ENCODE measurements around the gene ITPR1.

The ITPR1 gene

DNA sequence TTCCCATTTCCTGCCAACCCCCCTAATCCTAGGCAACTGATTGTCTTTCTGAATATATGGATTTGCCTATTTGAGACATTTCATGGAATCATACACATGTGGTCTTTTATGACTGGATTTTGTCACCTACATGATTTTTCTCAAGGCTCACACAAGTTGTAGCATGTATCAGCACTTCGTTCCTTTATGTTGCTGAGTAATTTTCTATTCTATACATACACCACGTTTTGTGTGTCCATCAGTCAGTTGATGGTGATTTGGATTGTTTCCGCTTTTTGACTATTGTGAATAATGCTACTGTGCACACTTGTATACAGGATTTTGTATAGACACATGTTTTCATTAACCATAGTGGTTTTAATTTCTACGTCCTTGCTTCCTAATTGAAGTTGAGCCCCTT is 203.1 kb downstream of the ITPR1 start:
- TF ChIP-seq, protein P1, sequence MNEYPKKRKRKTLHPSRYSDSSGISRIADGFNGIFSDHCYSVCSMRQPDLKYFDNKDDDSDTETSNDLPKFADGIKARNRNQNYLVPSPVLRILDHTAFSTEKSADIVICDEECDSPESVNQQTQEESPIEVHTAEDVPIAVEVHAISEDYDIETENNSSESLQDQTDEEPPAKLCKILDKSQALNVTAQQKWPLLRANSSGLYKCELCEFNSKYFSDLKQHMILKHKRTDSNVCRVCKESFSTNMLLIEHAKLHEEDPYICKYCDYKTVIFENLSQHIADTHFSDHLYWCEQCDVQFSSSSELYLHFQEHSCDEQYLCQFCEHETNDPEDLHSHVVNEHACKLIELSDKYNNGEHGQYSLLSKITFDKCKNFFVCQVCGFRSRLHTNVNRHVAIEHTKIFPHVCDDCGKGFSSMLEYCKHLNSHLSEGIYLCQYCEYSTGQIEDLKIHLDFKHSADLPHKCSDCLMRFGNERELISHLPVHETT (tag by site-specific recombination; IDR thresholded peaks at IDR 0.05), result no peak
- TF ChIP-seq TRIM28 (IDR thresholded peaks at IDR 0.05; ENCODE audit: borderline replicate concordance, low read length) (no peak), ZNF561 (tag by site-specific recombination; IDR thresholded peaks at IDR 0.05; ENCODE audit: borderline replicate concordance) (no peak), ZNF623 (tag by site-specific recombination; IDR thresholded peaks at IDR 0.05) (no peak), ZNF175 (tag by site-specific recombination; IDR thresholded peaks at IDR 0.05) (no peak), ZNF791 (tag by site-specific recombination; IDR thresholded peaks at IDR 0.05) (no peak)
- TF ChIP-seq, protein P2, sequence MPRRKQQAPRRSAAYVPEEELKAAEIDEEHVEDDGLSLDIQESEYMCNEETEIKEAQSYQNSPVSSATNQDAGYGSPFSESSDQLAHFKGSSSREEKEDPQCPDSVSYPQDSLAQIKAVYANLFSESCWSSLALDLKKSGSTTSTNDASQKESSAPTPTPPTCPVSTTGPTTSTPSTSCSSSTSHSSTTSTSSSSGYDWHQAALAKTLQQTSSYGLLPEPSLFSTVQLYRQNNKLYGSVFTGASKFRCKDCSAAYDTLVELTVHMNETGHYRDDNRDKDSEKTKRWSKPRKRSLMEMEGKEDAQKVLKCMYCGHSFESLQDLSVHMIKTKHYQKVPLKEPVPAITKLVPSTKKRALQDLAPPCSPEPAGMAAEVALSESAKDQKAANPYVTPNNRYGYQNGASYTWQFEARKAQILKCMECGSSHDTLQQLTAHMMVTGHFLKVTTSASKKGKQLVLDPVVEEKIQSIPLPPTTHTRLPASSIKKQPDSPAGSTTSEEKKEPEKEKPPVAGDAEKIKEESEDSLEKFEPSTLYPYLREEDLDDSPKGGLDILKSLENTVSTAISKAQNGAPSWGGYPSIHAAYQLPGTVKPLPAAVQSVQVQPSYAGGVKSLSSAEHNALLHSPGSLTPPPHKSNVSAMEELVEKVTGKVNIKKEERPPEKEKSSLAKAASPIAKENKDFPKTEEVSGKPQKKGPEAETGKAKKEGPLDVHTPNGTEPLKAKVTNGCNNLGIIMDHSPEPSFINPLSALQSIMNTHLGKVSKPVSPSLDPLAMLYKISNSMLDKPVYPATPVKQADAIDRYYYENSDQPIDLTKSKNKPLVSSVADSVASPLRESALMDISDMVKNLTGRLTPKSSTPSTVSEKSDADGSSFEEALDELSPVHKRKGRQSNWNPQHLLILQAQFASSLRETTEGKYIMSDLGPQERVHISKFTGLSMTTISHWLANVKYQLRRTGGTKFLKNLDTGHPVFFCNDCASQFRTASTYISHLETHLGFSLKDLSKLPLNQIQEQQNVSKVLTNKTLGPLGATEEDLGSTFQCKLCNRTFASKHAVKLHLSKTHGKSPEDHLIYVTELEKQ (tag by site-specific recombination; IDR thresholded peaks at IDR 0.05; ENCODE audit: borderline replicate concordance), result no peak
- TF ChIP-seq, protein P3, sequence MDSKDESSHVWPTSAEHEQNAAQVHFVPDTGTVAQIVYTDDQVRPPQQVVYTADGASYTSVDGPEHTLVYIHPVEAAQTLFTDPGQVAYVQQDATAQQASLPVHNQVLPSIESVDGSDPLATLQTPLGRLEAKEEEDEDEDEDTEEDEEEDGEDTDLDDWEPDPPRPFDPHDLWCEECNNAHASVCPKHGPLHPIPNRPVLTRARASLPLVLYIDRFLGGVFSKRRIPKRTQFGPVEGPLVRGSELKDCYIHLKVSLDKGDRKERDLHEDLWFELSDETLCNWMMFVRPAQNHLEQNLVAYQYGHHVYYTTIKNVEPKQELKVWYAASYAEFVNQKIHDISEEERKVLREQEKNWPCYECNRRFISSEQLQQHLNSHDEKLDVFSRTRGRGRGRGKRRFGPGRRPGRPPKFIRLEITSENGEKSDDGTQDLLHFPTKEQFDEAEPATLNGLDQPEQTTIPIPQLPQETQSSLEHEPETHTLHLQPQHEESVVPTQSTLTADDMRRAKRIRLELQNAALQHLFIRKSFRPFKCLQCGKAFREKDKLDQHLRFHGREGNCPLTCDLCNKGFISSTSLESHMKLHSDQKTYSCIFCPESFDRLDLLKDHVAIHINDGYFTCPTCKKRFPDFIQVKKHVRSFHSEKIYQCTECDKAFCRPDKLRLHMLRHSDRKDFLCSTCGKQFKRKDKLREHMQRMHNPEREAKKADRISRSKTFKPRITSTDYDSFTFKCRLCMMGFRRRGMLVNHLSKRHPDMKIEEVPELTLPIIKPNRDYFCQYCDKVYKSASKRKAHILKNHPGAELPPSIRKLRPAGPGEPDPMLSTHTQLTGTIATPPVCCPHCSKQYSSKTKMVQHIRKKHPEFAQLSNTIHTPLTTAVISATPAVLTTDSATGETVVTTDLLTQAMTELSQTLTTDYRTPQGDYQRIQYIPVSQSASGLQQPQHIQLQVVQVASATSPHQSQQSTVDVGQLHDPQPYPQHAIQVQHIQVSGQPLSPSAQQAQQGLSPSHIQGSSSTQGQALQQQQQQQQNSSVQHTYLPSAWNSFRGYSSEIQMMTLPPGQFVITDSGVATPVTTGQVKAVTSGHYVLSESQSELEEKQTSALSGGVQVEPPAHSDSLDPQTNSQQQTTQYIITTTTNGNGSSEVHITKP (tag by site-specific recombination; IDR thresholded peaks at IDR 0.05), result no peak
- no peak overlapping the region for H3K27ac ChIP-seq (ENCODE audit: extremely low read depth, low read depth, low read length)
- no peaks in the 10 kb centered on the region for H3K9me3 ChIP-seq (ENCODE audit: control insufficient read depth, insufficient read depth, low read depth, low read length)
- H3K4me1 ChIP-seq (ENCODE audit: control insufficient read depth, insufficient read depth, low read length), result no peaks in the 10 kb centered on the region
- CTCF ChIA-PET, result interaction anchor here (1.8 kb wide), 1 partner anchor 15 kb away, joined by 6 read pairs; no protein-coding TSS in a partner anchor
- POLR2A ChIA-PET, result no interaction called here
- no peak overlapping the region for H3K4me3 ChIP-seq (ENCODE audit: low read depth, low read length)
- peaks cover 0 to 22% of the 10 kb centered on the region in 2 experiments; a peak in 1 of 3 replicates for H3K36me3 ChIP-seq (ENCODE audit: control insufficient read depth in 2 of 2, insufficient read depth in 1 of 2, low read length in 2 of 2)

DNA sequence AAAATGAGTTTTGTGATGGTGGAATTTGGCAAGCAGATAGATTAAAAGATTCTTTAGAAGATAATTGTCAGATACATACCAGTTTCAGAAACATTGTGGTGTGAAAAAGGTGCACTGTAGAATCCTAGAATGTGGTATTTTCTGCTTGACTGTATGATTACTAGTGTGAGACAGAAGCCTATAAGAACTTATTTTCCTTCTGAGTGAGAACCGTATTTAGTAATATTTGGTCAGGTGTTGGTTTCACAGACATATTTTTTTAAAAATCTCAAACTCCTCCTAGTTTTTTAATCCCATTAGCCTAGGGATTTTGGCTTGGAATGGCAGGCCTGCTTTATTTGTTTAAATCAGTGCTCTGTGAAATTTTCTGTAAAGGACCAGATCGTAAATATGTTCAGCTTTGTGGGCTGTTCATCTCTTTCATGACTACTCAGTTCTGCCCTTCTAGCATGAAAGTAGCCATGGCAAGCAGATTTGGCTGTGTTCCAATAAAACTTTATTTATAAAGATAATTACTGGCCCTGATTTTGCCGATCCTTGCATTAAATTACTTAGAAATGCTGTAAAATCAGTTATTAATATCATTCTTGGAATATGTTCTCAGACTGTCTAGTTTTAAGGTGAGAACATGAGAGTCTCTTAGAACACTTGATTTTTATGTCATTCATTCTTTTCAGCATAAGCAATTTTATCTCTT is 205.1 kb downstream of the ITPR1 start:
- ChIA-PET POLR2A (no interaction called here), CTCF (no interaction called here)
- Histone ChIP-seq H3K9me3 (ENCODE audit: control insufficient read depth, insufficient read depth, low read depth, low read length) (no peaks in the 10 kb centered on the region), H3K4me3 (ENCODE audit: low read depth, low read length) (no peak overlapping the region), H3K27ac (ENCODE audit: extremely low read depth, low read depth, low read length) (no peak overlapping the region), H3K4me1 (ENCODE audit: control insufficient read depth, insufficient read depth, low read length) (no peaks in the 10 kb centered on the region), H3K36me3 (ENCODE audit: control insufficient read depth in 2 of 2, insufficient read depth in 1 of 2, low read length in 2 of 2) (peaks cover 0 to 31% of the 10 kb centered on the region in 2 experiments; a peak in 1 of 3 replicates)
- TF ChIP-seq ZNF623 (tag by site-specific recombination; IDR thresholded peaks at IDR 0.05), result no peak
- TF ChIP-seq, protein P4, sequence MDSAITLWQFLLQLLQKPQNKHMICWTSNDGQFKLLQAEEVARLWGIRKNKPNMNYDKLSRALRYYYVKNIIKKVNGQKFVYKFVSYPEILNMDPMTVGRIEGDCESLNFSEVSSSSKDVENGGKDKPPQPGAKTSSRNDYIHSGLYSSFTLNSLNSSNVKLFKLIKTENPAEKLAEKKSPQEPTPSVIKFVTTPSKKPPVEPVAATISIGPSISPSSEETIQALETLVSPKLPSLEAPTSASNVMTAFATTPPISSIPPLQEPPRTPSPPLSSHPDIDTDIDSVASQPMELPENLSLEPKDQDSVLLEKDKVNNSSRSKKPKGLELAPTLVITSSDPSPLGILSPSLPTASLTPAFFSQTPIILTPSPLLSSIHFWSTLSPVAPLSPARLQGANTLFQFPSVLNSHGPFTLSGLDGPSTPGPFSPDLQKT (IDR thresholded peaks at IDR 0.05; ENCODE audit: borderline replicate concordance, low read depth, low read length), result no peak
- TF ChIP-seq ZFP3 (tag by site-specific recombination; IDR thresholded peaks at IDR 0.05; ENCODE audit: low read depth), result no peak
- no peak for TF ChIP-seq EGR2 (tag by site-specific recombination; IDR thresholded peaks at IDR 0.05; ENCODE audit: low read depth)
- TF ChIP-seq KLF16 (tag by site-specific recombination; IDR thresholded peaks at IDR 0.05), result no peak
- TF ChIP-seq ZNF184 (tag by site-specific recombination; IDR thresholded peaks at IDR 0.05), result no peak

Data from HEK293 (cell line).